Left colon (tissue), 2 donors: Measurements from ENCODE around the gene IKBIP. TPM values are rescaled to one million over a fixed set of nuclear protein-coding genes. Genes with fewer than 3 reads are reported as not detected.
"Not testable (repeated sequence)": the region's sequence is repeated elsewhere in the genome, so short reads cannot be mapped to it uniquely, and the experiment has no call there.

Experiments used
- ATAC-seq: fragments of 200-7000 bp; cut with Tn5 transposase; one replicate; pipeline ENCODE4 v1.9.1; 2020; ENCODE audit warnings: mild to moderate bottlenecking, moderate library complexity
- DNase-seq, 2 donors: peaks; one replicate each; pipeline ENCODE4 v3.0.0-alpha.2; 2020
- intact Hi-C, 2 donors: fragments of 100-400 bp; cut with DNase I in 1 of 2; cut with micrococcal nuclease in 1 of 2; formaldehyde crosslinking; loops; one replicate each; pipeline versions ENCODE4 v1.11.2 to v1.14.0; 2022; cut with DNase I, micrococcal nuclease
- total RNA-seq, 2 donors: library from RNA; stranded (reverse); fragmentation: NEBNext Ultra II Directional; extraction: Animal tissue kit (Norgen Biotek cat#: 25700); gene quantifications; one replicate each; pipeline ENCODE4 v1.2.1, GENCODE V29; 2021
- donor health status: DM: no; HTN: no; CAD: no.
- donor health status: DM: yes; HTN: yes; CAD: no.

IKBIP gene
- total RNA-seq, 2 donors from 2014 or later, result 2.2 to 4.9 TPM

DNA sequence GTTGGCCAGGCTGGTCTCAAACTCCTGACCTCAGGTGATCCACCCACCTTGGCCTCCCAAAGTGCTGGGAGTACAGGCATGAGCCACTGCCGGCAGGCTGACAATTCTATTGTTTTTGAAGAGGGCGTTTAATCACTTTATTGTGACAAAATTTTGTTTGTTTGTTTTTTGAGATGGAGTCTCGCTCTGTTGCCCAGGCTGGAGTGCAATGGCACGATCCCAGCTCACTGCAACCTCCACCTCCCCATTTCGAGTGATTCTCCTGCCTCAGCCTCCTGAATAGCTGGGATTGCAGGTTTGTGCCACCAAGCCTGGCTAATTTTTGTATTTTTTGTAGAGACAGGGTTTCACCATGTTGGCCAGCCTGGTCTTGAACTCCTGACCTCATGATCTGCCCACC is 1.8 kb downstream of the IKBIP start:
- DNase-seq, ATAC-seq: not testable (repeated sequence)
- intact Hi-C loops, result loop anchor here in 1 of 2 donors (10.0 kb wide), 1 partner anchor 48 kb away; the partner anchor contains the start of gene SLC25A3

DNA sequence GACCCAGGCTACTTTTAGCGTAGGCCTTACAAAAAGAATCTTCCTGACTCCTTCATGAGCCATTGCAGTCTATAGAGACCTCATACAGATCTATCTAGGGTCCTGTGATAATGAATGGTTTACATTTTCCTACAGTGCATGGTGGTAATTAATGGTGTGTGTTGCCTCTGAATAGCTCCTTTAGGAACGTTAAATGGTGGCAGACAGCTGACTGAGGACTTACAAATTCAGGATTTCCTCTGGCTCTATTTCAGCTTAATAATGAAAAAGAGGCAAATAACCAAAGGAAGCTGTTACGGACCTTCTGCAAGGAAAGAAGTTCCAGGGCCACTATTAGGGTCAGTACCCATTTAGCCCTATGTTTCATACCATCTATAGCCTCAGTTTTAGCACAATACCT is 5.1 kb downstream of the IKBIP start:
- intact Hi-C loops, result no loop called here
- ATAC-seq (no peak), DNase-seq (no peak)

DNA sequence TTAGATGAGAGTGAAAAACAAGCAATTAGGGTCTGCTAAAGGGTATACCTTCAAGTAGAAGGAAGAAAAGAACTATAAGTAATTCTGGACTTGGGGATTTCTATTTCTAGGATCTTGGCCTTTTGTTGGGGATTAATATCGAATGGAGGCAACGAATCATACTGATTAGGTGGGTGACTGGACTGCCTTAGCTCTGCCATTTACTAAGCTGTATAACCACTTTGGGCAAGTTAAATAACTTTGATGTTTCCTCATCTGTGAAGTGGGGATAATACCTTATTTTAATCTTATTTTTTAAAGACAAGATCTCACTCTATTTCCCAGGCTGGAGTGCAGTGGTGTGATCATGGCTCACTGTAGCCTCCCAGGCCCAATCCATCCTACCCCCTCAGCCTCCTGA is 6.6 kb downstream of the IKBIP start:
- no peak for DNase-seq
- ATAC-seq, result no peak
- intact Hi-C loops, result no loop called here

DNA sequence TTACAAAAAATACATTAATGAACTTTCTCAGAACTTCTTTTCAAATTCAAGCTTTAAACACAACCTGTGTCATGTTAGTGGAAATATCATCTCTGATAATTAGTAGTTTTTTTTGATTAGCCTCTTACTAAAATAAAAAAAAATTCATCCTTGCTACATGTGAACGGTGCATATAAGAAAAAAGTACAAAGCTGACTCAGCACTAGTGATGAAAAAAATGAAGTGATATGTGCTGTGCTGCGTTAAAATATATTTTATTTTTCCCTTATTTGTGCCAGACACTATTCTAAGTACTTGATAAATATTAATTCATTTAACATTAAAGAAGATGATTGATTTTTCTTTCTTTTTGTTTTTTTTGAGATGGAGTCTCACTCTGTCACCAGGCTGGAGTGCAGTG is 7.5 kb downstream of the IKBIP start:
- DNase-seq, result no peak
- intact Hi-C loops, result no loop called here
- ATAC-seq, result no peak

DNA sequence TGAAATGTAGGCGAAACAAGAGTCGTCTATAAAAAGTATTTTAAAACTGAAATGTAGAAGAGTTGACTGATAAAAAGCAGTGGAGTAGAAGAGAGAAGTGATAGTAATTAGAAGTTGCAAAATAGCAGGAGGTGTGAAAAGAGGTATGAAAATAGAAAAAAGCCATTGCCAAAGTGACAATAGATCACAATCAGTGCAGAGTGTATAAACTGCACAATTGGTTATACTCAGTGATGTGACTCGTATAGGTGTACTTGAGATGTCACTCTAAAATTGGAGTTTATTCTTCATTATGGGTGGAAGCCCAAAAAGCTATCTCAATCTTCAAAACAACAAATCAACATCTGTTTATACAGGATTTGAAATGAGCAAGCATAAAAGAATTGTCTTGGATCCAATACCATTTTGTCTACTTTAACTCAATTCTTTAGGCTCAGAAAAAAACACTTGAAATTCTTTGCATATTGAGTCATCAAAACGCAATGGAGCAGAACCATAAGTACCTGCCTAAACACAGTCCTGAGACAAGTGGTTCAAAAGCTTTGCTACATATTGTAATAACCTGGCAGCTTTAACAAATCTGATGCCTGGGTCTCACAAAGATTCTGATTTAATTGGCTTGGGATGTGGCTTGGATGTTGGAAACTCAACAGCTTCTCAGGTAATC is 8.8 kb downstream of the IKBIP start:
- intact Hi-C loops, result no loop called here
- DNase-seq (no peak), ATAC-seq (no peak)

DNA sequence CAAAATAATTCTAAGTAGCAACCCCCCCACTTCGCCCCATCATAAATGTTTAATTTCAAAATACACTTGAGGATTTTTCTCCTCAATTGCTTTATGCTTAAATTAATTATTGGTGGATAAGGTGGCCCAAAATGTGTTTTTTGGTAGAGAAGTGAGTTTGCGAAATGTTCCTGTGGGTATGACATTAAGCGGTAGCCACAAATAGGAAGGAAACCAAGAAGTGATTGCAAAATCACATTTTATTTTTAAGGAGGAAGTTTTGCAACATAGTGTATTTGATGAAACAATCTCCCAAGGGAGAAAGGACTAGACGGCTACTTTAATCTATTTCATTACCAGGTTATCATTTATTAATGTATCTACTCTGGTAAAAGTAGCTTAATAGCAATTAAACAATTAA is 25.6 kb downstream of the IKBIP start:
- intact Hi-C loops, result no loop called here
- no peak for ATAC-seq
- DNase-seq, result no peak

DNA sequence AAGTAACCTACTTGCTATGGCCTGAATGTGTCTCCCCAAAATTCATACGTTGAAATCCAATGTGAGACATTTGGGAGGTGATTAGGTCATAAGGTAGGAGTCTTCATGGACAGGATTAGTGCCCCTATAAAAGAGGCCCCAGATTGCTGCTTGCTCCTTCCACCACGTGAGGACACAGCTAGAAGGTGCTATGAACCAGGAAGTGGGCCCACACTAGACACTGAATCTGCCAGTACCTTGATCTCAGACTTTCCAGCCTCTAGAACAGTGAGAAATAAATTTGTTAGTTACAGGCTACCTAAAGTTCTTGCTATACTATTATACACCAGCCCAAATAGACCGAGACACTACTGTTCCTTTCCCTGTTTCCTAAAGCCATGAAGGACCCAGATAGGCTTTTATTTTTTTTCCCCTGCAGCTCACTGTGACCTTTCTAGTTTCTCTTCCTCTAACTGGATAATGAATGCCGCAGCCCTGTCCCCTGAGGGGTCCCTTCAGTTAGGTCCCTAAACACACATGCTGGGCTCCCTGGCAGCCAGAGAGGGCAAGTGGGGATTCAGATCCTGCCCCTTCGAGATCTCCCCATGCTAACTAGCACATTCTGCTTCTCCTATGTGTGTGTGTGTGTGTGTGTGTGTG is 31.8 kb downstream of the IKBIP start:
- ATAC-seq (peak; percentile 40), DNase-seq (no peak)

DNA sequence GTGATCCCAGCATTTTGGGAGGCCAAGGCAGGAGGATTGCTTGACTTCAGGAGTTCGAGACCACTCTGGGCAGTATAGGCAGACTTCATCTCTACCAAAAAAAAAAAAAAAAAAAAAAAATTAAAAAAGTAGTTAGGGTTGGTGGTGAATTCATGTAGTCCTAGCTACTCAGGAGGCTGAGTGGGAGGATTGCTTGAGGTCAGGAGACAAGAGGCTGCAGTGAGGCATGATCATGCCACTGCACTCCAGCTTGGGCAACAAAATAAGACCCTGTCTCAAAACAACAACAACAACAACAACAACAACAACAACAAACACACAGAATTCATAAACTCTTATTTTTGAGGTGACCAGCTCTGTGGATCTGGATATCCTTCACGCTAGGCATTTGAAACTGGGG is 34.0 kb downstream of the IKBIP start:
- intact Hi-C loops, result no loop called here
- no peak for ATAC-seq
- DNase-seq, result no peak

More for the DNA sequence above, 31.8 kb downstream of the IKBIP start:
- intact Hi-C loops, result no loop called here

DNA sequence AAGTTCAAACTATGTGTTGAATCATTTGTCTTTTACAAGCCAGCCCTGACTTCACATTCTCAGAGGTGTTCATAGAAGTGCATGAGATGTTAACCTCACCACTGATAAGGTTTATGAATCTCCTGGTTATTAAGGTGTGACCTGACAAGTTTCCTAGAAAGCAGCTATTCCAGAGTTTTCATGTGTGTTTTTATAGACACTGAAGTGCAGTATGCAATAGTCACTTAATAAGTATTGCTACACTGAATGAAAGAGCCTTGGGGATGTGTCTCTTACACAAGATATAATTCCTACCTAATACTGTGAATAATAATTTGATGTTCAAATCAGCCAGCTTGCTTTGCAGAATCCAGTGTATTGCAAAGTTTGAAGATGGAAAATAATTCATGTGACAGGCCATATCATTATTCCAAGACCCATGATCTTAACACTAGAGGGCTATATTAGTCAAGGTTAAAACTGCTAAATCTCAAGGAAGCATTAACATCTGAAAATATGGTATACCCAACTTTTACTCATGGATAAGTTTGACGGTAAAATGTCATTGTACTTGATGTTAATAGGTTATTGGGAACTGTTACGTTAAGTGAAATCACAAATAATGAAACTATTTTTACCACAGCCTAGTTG is 38.1 kb downstream of the IKBIP start:
- no peak for DNase-seq
- intact Hi-C loops, result no loop called here
- ATAC-seq, result no peak

DNA sequence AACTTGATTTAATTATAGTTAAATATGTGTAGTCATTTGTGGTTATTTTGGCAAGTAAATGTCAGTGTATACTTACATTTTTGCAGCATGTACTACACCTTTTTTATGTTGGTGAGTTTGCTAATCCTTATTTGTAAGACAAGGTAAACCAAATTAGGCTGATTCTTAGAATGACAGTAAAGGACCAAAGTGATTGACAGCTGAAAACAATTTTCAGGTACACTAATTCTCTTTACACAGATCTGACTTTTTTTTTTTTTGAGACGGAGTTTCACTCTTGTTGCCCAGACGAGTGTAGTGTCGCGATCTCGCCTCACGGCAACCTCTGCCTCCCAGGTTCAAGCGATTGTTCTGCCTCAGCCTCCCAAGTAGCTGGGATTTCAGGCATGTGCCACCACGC is 42.7 kb downstream of the IKBIP start:
- DNase-seq (no peak), ATAC-seq (no peak)
- intact Hi-C loops, result no loop called here

DNA sequence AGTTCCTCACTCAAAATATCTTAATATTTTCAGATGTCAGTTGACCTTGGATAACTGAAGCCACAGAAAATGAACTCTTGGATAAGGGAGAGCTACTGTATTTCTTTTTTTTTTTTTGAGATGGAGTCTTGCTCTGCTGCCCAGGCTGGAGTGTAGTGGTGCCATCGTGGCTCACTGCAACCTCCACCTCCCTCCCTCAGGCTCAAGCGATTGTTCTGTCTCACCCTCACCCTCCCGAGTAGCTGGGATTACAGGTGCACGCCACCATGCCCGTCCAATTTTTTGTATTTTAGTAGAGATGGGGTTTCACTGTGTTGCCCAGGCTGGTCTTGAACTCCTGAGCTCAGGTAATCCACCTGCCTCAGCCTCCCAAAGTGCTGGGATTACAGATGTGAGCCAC is 47.3 kb downstream of the IKBIP start:
- not testable (repeated sequence) for DNase-seq, ATAC-seq
- intact Hi-C loops, result loop anchor here in 1 of 2 donors (10.0 kb wide), 1 partner anchor 47 kb away; the partner anchor contains the start of genes APAF1 and IKBIP

DNA sequence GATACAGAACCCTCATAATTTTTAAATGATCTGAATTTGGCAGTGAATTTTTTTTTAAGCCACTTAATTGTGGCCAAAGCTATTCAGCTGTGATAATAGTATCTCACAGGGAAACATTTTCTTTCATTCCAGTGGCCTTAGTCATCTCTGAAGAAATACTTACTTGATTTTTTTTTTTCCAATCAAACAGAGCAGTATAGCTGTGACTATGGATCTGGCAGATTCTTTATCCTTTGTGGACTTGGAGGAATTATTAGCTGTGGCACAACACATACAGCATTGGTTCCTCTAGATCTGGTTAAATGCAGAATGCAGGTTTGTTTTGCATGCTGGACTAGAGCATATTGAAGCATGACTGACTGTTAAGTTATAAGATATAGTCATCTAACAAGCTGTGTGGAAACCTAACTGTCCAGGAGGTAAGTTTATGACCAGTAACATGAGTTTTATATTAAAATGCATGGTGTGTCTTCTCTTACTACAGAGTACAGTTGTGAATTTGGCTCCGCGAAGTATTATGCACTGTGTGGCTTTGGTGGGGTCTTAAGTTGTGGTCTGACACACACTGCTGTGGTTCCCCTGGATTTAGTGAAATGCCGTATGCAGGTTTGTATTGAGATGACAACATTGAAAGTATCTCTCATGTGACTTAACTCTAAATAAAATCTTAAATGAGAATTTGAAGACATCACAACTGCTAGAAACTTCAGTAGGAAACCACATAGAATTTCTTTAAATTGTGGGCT is 49.2 kb downstream of the IKBIP start:
- no peak for ATAC-seq
- no peak for DNase-seq
- intact Hi-C loops, result loop anchor here in 1 of 2 donors (10.0 kb wide), 1 partner anchor 49 kb away; the partner anchor contains the start of genes APAF1 and IKBIP

DNA sequence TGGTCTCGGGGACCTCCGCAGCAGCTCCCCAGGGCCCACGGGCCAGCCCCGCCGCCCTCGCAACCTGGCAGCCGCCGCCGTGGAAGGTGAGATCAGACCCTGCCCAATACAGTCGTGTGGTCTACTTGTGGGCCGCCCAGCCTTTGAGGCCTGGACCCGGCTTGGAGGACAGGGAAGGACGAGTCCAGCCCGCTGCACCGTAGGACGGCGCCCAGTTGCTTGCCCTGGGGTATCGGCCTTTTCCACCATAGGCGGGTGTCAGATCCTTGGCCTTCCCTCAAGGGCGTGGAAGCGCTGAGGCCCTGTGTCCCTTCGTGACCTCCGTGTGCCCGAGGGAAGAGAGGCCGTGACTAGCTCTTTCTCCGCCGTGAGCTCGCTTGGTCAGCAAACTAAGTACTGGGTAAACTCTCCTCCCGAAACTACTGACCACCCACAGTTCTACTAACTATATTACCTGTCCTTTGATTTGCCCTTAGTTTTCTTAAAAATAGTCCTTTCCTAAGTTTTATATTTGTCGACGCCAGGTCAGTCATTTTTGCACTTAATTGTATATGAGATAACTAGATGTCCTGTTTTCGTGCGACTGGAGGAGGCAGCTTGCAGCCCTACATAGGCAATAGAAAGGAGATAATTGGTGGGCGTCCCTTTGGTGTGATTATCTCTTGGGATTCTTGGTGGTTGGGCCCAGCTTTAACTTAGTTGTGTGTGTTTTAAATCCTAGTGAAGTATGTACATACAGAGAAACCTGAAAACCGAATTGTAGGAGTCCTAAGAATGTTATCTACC is 50.3 kb downstream of the IKBIP start:
- intact Hi-C loops, result loop anchor here in 1 of 2 donors (10.0 kb wide), 1 partner anchor 51 kb away; the partner anchor contains the start of genes APAF1 and IKBIP
- DNase-seq, result peak; percentile 49 to 66
- ATAC-seq, result peak; percentile 69

DNA sequence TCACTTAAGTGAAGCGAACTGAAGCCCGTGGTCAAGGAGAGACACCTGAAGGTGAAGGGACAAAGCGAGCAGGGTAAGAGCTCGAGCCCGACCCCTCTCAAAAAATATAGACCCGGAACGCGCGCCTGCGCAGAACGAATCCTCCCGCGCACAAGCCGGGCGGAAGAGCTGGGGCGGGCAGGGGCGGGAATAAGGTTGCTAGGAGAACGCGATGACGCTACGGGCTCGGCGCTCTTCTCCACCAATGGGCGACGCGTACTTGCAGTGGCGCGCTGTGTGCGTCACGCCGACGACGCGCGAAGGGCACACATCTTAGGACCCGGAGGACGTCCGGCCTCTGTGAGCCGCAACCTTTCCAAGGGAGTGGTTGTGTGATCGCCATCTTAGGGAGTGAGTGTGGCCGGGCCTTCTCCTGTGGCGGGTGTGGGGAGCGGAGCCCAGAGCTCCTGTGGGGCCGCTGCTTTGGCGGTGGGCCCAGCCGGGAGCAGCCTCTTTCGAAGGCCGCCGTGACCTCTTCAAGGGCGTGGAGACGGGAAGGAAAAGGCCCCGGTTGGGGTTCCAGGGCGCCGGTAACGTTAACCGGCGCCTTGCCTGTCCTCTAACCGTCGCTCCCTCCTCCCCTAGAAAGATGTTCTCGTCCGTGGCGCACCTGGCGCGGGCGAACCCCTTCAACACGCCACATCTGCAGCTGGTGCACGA is 51.1 kb downstream of the IKBIP start, which contains the start of gene SLC25A3:
Gene SLC25A3 (plus strand): TSS at position 336 of the 699 bp plus-strand sequence. CDS start 293 bp downstream, at position 629.
- DNase-seq (peak; percentile 97 to 98), ATAC-seq (peak; percentile 96)
- intact Hi-C loops, result loop anchor here in 1 of 2 donors (10.0 kb wide), 1 partner anchor 51 kb away; the partner anchor contains the start of genes APAF1 and IKBIP

DNA sequence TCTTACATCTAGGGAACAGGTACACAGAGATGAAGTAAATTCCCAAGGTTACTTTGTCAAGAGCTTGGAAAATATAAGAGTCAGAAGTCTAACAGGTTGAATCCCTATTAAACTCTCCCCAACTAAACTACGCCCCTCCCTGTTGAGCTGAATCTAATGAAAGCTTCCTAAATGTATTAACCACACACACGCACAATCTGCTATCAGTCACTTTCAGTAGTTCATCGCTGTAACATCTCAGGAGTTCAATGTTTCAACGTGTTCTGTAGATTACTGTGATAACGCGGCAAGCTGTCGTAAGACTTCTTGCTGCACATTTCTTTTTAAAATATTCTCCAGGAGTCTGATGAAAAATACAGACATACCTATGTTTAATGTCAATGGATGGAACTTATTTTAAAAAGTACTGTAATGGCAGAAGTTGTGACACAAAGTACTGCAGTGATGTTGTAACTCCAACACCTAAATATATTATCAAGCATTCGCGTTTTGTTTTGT is 51.7 kb downstream of the IKBIP start:
- ATAC-seq (no peak), DNase-seq (no peak)
- intact Hi-C loops, result loop anchor here in 1 of 2 donors (10.0 kb wide), 1 partner anchor 52 kb away; the partner anchor contains the start of genes APAF1 and IKBIP

DNA sequence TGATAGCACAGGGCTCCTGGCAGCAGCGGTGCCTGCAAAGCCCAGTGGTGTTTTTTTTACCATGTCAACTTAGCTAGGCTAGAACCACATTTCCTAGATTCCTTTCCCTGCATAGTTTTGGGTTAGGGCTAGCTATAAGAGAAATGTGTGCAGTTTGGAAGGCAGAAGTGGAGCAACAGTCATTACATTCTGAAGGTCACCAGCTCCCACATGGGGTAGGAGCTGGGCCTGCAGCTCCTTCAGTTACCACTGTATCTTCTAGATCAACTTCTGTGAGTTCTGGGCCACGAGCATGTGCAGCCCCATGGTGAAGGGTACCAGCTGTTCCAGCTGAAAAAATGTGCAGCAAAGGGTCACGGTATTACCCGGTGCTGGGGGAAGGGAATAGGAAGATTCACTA is 53.4 kb downstream of the IKBIP start:
- ATAC-seq (no peak), DNase-seq (no peak)
- intact Hi-C loops, result loop anchor here in 1 of 2 donors (10.0 kb wide), 1 partner anchor 54 kb away; the partner anchor contains the start of genes APAF1 and IKBIP

DNA sequence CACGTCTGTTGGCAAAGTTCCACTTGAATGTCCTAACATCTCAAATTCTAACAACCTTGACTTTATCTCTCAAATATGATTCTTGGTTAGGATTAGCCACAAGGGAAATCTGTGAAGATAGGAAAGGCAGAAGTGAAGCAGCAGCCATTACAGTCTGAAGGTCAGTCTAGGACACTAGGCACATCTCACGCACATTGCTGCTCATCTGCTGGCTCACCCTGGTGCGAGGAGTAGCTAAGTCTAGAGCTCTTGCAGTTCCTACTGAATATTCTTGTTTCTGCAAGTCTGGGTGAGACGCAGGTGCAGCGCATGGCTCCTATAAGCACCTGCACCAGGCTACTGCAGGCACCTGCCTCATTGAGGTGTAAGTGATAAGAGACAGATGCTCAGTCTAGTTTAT is 57.5 kb downstream of the IKBIP start:
- intact Hi-C loops, result no loop called here
- no peak for DNase-seq
- no peak for ATAC-seq
